Measurements from ENCODE around the gene GDF9.

Gene GDF9

GRCh38 chr5:132838516-132839282 lies 27.6 kb downstream of the GDF9 start:
- DNase-seq (ENCODE audit: low read depth in 2 of 3, low spot score in 2 of 3) = no peak

- DNase-seq (ENCODE audit: low read depth in 2 of 3, low spot score in 2 of 3) = no peak
These were observed 28.4 kb downstream of the GDF9 start for GRCh38 chr5:132837868-132838267.

GRCh38 chr5:132836852-132837251 lies 29.4 kb downstream of the GDF9 start:
- DNase-seq (ENCODE audit: low read depth in 2 of 3, low spot score in 2 of 3) = no peak

- DNase-seq (ENCODE audit: low read depth in 2 of 3, low spot score in 2 of 3) = no peak
These were observed 32.2 kb downstream of the GDF9 start for GRCh38 chr5:132834057-132834456.

GRCh38 chr5:132832612-132833011 lies 33.7 kb downstream of the GDF9 start:
- no peak for DNase-seq (ENCODE audit: low read depth in 2 of 3, low spot score in 2 of 3)

GRCh38 chr5:132831095-132831860 lies 35.0 kb downstream of the GDF9 start:
- DNase-seq (ENCODE audit: low read depth in 2 of 3, low spot score in 2 of 3) = no peak

- no peak for DNase-seq (ENCODE audit: low read depth in 2 of 3, low spot score in 2 of 3)
These were observed 35.7 kb downstream of the GDF9 start, which contains the start of gene SHROOM1 for GRCh38 chr5:132830436-132831094. TSS of gene SHROOM1 (minus strand) at chr5:132830647. CDS start at chr5:132826140, 4,507 bp downstream.

- peak in 1 of 3 experiments; percentile 52 for DNase-seq (ENCODE audit: low read depth in 2 of 3, low spot score in 2 of 3)
These were observed 36.4 kb downstream of the GDF9 start for GRCh38 chr5:132829742-132830435.

- no peak for DNase-seq (ENCODE audit: low read depth in 2 of 3, low spot score in 2 of 3)
These were observed 37.3 kb downstream of the GDF9 start for GRCh38 chr5:132828846-132829494.

- no peak for DNase-seq (ENCODE audit: low read depth in 2 of 3, low spot score in 2 of 3)
These were observed 38.2 kb downstream of the GDF9 start for GRCh38 chr5:132827943-132828673.

- no peak for DNase-seq (ENCODE audit: low read depth in 2 of 3, low spot score in 2 of 3)
These were observed 39.7 kb downstream of the GDF9 start for GRCh38 chr5:132826424-132827082.

GRCh38 chr5:132825834-132826391 lies 40.4 kb downstream of the GDF9 start:
- DNase-seq (ENCODE audit: low read depth in 2 of 3, low spot score in 2 of 3) = no peak

GRCh38 chr5:132825033-132825833 lies 41.0 kb downstream of the GDF9 start:
- DNase-seq (ENCODE audit: low read depth in 2 of 3, low spot score in 2 of 3) = no peak

- DNase-seq (ENCODE audit: low read depth in 2 of 3, low spot score in 2 of 3) = no peak
These were observed 41.8 kb downstream of the GDF9 start for GRCh38 chr5:132824426-132824825.

- DNase-seq (ENCODE audit: low read depth in 2 of 3, low spot score in 2 of 3) = no peak
These were observed 42.7 kb downstream of the GDF9 start for GRCh38 chr5:132823481-132824050.

- DNase-seq (ENCODE audit: low read depth in 2 of 3, low spot score in 2 of 3) = no peak
These were observed 43.4 kb downstream of the GDF9 start for GRCh38 chr5:132822650-132823480.

GRCh38 chr5:132821791-132822190 lies 44.5 kb downstream of the GDF9 start:
- no peak for DNase-seq (ENCODE audit: low read depth in 2 of 3, low spot score in 2 of 3)
